ENCODE data around the gene NDC80. TPM values are rescaled to one million over a fixed set of nuclear protein-coding genes. Genes with fewer than 3 reads are reported as not detected.
A peak's percentile ranks its signal among the peaks of the same experiment; 100 is the strongest.

The NDC80 gene
- total and polyA plus RNA-seq, 9 of the 15 experiments (the other 6 are each of a cell fraction or from before 2014, with no cell fraction given): 65.2 to 97.9 (median 83.3) TPM

DNA sequence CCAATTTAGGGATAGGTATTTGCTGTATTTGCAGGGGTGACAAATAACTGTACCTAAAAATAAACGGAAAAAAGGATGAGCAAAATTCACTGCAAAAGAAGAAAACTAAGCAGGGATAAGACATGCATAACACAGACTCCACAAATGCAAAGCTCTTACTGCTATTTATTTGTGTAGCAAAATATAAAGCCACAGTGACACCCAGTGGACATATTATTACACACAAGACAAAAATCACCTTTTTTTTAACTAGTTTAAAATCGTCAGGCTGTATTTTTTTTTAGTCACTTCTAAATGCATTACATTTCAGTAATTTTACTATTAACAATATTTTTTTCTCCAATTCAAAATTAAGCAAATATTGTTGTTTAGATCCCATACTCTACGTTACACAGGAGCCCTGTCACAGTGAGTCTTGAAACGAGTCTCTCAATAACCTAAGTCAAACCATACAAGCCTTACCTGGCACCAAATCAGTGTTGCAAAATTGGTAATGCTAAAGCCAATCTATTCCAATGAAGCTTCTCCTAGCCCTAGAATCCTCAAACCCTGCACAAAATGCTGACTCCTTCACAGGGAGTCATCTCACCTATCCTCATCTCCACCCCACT is 23.8 kb upstream of the NDC80 start (continued):
- TF ChIP-seq, protein P1, sequence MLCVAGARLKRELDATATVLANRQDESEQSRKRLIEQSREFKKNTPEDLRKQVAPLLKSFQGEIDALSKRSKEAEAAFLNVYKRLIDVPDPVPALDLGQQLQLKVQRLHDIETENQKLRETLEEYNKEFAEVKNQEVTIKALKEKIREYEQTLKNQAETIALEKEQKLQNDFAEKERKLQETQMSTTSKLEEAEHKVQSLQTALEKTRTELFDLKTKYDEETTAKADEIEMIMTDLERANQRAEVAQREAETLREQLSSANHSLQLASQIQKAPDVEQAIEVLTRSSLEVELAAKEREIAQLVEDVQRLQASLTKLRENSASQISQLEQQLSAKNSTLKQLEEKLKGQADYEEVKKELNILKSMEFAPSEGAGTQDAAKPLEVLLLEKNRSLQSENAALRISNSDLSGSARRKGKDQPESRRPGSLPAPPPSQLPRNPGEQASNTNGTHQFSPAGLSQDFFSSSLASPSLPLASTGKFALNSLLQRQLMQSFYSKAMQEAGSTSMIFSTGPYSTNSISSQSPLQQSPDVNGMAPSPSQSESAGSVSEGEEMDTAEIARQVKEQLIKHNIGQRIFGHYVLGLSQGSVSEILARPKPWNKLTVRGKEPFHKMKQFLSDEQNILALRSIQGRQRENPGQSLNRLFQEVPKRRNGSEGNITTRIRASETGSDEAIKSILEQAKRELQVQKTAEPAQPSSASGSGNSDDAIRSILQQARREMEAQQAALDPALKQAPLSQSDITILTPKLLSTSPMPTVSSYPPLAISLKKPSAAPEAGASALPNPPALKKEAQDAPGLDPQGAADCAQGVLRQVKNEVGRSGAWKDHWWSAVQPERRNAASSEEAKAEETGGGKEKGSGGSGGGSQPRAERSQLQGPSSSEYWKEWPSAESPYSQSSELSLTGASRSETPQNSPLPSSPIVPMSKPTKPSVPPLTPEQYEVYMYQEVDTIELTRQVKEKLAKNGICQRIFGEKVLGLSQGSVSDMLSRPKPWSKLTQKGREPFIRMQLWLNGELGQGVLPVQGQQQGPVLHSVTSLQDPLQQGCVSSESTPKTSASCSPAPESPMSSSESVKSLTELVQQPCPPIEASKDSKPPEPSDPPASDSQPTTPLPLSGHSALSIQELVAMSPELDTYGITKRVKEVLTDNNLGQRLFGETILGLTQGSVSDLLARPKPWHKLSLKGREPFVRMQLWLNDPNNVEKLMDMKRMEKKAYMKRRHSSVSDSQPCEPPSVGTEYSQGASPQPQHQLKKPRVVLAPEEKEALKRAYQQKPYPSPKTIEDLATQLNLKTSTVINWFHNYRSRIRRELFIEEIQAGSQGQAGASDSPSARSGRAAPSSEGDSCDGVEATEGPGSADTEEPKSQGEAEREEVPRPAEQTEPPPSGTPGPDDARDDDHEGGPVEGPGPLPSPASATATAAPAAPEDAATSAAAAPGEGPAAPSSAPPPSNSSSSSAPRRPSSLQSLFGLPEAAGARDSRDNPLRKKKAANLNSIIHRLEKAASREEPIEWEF (CRISPR knock-in tag; IDR thresholded peaks at IDR 0.05): no peak
- TF ChIP-seq GATAD2B (IDR thresholded peaks at IDR 0.05; ENCODE audit: borderline replicate concordance): 0 out of 2 replicates have a peak, but pooled peaks have one; percentile 17
- TF ChIP-seq FOXJ2 (tag; IDR thresholded peaks at IDR 0.05): no peak
- no peak for TF ChIP-seq DMBX1 (CRISPR knock-in tag; IDR thresholded peaks at IDR 0.05; ENCODE audit: borderline replicate concordance)
- no peak for TF ChIP-seq ZZZ3 (IDR thresholded peaks at IDR 0.05)
- TF ChIP-seq ARID4B (CRISPR knock-in tag; IDR thresholded peaks at IDR 0.05): no peak
- TF ChIP-seq HMBOX1 (IDR thresholded peaks at IDR 0.05): peak; percentile 19; the same call in 1 of the 2 replicates
- no peak for TF ChIP-seq ATF7 (IDR thresholded peaks at IDR 0.05)
- TF ChIP-seq LCOR (CRISPR knock-in tag; IDR thresholded peaks at IDR 0.05): no peak
- TF ChIP-seq TFE3 (CRISPR knock-in tag; IDR thresholded peaks at IDR 0.05): no peak
- no peak for TF ChIP-seq SAFB (IDR thresholded peaks at IDR 0.05; ENCODE audit: borderline replicate concordance, low read depth, low read length)
- peak; percentile 9; the same call in 1 of the 2 replicates for TF ChIP-seq RB1 (IDR thresholded peaks at IDR 0.05; ENCODE audit: low read depth)
- peak; percentile 24; the same call in 1 of the 2 replicates for TF ChIP-seq SMC3 (conservative IDR thresholded peaks at IDR 0.05; ENCODE audit: insufficient read depth, low read depth, low read length)
- no peak for TF ChIP-seq SMARCB1 (IDR thresholded peaks at IDR 0.05; ENCODE audit: insufficient read length, low read depth)
- TF ChIP-seq PHB2 (IDR thresholded peaks at IDR 0.05; ENCODE audit: low read depth): no peak
- 0 out of 2 replicates have a peak, but pooled peaks have one; percentile 36 for TF ChIP-seq ZNF384 (IDR thresholded peaks at IDR 0.05; ENCODE audit: low read depth, low read length)

Measured in K562 (cell line).